Nephron (organoid): ENCODE results near the gene BRME1.

ENCODE experiments used
- H3K27ac Mint-ChIP-seq, 3 experiments: 2 replicates each; pipeline ENCODE4 v1.8.0; 2020; ENCODE audit warnings: mixed read lengths in 3 of 3, mild to moderate bottlenecking in 2 of 3, moderate library complexity in 1 of 3
- H3K27me3 Mint-ChIP-seq: 2 replicates; pipeline ENCODE4 v1.8.0; 2021; ENCODE audit warnings: low read depth, mild to moderate bottlenecking, moderate library complexity, mixed read lengths
- H3K36me3 Mint-ChIP-seq: 2 replicates; pipeline ENCODE4 v1.8.0; 2020; ENCODE audit warnings: low read depth, mixed read lengths
- H3K4me1 Mint-ChIP-seq: 2 replicates; pipeline ENCODE4 v1.8.0; 2020; ENCODE audit warnings: mixed read lengths
- H3K4me3 Mint-ChIP-seq, 3 experiments: 2 replicates each; pipeline ENCODE4 v1.8.0; 2020; ENCODE audit warnings: mild to moderate bottlenecking in 3 of 3, mixed read lengths in 3 of 3, moderate library complexity in 2 of 3
- H3K9me3 Mint-ChIP-seq: 2 replicates; pipeline ENCODE4 v1.8.0; 2020; ENCODE audit warnings: mixed read lengths
- CTCF ChIP-seq, 3 experiments: fragments of 200-600 bp; sonication (generic); IDR thresholded peaks; one replicate each; pipeline ENCODE4 v1.5.0; 2021; ENCODE audit warnings: antibody characterized with exemption in 3 of 3; ENCODE audit not compliant: unreplicated experiment in 3 of 3

BRME1 gene

GRCh38 chr19:13833330-13834243 lies 72.3 kb downstream of the BRME1 start:
- peak; percentile 23 to 46 (median 27) for TF ChIP-seq CTCF (IDR thresholded peaks at IDR 0.05; ENCODE audit: unreplicated experiment in 3 of 3)
- Mint-ChIP-seq H3K27ac (peak overlapping the region; percentile 9 to 77 (median 45)), H3K4me3 (peak overlapping the region; percentile 82 to 84 (median 84)), H3K4me1 (peaks cover 5% of the 10 kb centered on the region), H3K9me3 (no peaks in the 10 kb centered on the region), H3K36me3 (peaks cover 21% of the 10 kb centered on the region), H3K27me3 (no peaks in the 10 kb centered on the region)
